ENCODE results near the gene SEMA3B.

Gene SEMA3B

DNA sequence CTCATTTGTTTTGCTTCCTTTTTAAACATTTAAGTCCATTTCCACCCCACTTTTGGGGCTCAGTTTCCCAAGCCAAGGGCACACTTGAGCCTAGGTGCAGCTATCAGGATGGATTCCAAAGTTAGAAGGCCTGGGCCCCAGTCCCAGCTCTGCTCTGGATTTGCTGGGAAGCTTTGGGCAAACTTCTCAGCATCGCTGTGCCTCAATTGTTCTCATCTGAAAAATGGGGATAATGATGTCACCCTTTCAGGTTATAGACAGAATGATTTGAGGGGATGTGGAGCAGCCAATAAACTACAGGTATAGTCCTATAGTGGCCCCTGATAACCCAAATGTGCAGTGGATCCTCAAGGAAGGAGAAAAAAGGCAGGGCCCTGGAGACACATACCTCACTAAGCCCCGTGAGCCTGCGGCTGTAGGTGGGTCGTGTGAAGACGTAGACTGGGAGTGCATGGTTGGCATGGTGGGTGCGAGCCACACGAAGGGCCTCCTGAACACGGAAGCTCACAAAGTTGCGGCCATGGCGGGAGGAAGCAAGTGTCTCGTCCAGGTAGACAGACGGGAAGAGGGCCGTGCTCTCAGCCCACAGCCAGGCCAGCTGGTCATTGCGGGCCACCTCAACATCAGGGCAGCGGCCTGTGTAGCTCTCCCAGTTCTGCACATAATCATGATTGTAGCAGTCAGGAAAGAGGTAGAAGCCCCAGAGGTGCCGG is 50.4 kb downstream of the SEMA3B start:
- no peak for DNase-seq

DNA sequence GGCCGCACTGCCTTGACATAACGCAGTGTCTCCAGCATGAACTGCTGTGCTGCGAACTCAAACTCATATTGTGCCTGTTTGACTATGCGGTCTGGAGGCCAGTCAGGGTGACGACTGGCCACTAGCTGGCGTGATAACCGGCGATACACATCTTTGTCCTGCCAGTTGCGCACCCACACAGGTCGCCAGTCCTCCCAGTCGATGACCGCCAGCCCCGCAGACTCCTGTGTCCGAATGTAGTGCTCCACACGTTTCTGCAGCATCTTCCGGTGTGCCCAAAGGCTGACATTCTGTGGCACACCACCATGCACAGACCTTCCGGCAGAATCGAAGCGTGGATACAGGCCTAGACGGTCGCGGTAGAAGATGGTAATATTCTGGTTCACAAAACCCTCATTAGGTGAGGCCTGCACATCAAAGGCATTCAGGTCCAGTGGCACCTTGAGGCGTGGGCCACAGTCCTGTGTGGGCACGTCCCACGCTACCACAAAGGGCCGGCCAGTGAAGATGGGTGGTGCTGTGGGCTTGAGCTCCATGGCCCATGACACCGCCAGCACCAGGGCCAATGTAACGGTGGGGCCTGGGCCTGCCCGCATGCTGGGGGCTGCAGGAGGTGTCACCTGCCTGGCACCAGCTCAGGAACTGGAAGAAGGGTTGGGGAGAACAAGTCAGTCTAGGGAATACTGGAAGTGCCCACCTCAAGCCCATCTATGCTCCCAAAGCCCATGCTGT is 51.1 kb downstream of the SEMA3B start:
- no peak for DNase-seq

DNA sequence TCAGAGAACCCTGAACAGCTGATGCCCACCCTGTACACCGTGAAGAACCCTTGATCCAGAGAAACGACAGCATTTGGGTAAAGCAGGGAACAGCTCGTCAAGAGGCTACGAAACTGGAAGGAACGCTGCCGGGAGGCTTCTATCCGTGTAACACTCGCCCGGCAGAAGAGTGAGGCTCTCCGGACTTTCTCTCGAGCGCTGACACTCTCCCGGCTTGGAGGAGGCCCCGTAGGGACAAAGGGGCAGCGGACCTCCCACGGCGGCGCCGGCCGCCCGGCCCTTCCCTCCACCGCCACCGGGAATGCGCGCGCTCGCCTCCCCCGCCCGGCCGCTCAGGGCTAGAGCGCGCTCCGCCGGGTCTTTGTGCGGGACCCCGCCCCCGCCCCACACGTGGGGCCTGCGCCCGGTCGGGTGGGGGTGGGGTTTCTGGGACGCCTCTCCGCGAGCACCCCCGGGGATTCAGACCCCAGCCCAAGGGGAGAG is 51.9 kb downstream of the SEMA3B start:
- peak; percentile 61 for DNase-seq

DNA sequence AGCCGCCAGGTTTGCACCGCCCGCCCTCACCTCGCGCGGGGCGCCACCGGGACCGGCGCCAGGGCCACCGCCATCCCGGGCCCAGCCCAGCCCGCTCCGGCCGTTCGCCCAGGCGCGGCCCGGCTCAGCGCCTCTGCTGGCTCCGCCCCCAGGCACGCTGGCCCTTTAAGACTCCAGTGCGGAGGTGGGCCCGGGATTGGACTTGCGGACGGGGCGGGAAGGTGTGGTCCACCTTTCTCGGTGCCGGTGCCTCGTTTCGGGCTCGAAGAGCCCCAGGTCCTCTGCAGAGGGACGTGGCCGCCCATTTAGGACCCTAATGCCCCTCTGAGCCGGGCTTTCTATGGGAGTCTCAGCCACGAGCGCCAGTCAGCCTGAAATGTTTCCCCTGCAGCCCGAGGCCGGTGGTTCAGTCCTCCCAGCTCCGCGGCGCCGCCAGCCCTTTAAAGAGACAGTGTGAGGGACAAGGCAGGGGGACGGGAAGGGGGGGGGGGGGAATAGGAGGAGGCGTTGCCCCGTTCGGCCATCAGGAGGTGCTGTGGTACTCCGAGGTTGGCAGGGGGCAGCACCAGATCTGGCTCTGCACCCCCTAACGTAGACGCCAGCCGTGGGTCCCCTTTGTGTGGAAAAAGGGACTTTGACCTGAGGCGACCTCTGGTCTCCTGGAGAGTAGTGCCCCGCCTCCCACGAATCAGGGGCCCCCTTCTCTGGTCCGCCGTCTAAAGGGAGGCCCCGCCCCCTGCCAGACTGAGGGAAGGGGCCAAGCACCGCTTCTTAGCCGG is 52.6 kb downstream of the SEMA3B start:
- DNase-seq = peak; percentile 72

DNA sequence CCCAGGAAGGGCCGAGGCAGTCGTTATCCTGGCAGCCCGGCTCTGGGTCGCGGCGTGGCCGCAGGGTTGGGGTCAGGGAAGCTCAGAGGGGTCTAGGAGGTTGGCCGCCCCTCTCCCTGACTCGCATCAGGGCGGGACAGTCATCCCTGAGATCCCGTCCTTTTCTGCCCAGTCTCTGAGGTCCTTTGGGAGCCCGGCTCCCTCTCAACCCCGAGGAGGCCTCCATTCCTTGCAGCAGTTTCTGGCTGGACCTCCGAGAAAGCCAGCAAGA is 53.1 kb downstream of the SEMA3B start:
- no peak for DNase-seq

DNA sequence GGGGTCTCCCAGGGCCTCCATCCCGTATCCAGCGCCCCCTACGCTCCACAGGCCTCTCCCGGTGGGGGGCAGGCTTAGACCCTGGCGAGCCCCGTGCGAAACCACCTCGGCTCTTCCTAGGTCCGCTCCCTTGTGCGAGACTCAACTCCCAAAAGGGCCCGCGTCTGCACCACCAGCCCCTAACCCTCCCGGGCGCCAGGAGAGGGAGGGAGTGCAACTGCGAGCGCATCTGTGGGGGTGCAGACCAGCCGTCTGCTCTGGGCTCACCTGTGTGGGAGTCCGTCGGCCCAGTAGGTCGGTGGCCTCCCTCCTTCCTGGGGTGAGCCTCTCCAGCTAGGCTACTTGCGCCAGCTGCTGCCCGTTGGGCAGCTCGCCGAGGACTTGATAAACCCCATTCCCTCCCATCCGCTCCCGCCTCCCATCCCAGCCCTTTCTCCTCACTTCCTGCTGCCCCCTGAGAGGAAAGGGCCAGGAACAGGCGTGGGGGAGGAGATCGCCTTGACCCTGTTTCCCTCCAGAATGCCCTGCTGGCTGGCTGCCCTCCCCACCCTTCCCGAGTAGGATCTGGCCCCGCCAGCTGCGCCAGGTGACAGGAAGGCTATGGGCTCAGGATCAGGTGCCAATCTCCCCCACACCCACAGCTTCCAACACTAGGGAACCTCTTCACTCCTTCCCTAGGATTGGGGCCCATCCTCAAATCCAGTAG is 53.6 kb downstream of the SEMA3B start, which contains the start of gene HYAL2:
Gene HYAL2, minus strand, starts transcription at position 360 of the 706 bp plus-strand sequence. CDS start 2,256 bp downstream, outside the sequence.
- no peak for DNase-seq

DNA sequence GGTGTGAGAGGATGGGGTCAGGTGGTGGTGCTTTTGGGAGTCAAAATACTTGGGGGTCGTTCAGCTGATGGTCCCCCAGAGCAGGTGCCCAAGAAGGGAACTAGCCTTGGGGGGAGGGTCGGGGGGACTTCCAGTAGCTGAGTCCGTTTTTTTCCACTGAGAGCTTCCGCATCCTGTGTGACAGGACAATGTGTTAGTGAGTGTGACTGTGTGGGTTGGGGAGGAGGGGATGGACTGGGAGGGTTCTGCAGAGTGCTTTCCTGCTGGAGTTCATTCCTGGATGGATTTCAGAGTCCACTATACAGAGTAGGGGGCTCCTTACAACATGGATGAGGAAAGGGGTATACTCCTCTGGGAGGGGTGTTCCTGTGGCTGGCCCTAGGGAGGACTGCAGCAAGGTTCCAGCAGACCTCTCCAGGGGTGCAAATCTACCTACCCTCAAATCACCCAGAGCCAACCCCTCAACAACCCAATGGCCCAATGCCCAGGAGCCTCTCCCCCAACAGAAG is 54.2 kb downstream of the SEMA3B start:
- no peak for DNase-seq

DNA sequence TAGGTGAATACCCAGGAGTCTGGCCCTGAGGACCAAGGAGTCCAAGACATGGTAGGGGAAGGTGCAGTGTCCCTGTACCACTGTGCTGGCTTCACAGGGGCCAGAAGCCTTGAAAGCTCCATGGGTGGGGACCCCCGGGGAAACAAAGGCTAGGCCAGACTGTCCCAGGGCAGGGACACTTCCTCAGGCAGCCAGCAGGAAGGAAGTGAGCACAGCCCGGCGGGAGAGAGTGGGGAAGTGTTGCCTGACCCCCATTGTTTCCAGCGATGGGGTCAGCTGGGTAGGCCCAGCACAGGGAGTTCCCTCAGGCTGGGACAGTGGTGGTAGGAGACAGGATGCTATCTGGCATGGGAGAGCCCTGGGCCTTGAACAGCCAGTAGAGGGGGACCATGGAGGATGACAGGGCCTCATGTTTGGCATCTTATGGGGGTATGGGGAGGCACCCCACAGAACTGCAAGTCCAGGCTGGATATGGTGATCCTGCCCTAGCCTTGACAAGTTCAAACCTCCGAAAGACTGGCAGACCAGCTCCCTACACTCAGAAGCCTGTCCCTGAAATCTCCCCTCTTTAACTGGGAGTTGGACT is 54.8 kb downstream of the SEMA3B start:
- no peak for DNase-seq

DNA sequence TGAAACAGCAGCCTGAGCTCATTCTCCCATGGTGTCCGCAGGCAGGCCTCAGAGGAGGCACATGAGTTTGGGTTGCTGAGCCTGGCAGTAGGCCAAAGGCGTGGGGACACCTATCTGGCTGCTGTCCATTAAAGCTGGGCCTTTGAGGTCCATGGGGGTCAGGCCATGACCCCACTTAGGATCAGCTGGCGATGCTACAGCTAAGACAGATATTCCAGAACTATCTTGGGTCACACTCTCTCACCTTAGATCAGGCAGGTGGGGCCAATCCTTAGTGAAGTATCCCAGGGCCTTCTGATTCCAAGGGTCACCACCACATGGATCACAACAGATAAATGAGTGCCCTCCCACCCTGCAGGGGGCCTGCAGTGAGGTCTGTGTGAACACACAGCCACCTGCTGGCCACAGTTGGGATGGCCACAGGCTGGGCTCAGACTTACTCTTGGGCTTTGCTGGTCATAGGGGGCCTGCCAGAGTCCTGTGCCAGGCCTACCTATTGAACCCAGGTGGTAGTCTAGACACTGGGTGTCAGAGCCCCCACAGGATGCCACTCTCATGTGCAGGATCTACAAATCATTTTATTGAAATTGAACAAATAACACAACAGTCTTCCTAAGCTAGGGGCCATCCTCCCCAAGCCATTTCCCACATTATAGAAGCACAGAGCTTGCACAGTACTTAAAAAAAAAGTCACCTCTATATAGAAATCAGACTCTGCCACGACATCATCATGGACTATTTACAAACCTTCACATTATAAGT is 55.6 kb downstream of the SEMA3B start:
- DNase-seq = no peak

DNA sequence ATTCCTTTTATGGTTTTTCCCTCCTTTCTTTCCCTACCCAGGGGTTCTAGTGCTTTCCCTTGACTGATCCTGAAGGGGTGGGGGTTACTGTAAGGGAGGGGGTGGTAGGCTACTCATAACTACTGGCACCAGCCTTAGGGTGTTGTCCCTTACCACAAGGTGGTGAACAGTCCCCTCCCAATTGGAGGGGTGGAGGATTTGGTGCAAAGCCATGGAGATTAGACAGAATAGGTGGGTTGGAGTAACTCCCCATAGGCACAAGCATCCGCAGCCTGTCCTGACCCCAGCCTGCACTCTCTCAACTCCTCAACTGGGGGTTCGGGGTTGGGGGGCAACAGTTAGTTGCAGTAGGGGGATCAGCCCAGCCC is 56.1 kb downstream of the SEMA3B start:
- no peak for DNase-seq

DNA sequence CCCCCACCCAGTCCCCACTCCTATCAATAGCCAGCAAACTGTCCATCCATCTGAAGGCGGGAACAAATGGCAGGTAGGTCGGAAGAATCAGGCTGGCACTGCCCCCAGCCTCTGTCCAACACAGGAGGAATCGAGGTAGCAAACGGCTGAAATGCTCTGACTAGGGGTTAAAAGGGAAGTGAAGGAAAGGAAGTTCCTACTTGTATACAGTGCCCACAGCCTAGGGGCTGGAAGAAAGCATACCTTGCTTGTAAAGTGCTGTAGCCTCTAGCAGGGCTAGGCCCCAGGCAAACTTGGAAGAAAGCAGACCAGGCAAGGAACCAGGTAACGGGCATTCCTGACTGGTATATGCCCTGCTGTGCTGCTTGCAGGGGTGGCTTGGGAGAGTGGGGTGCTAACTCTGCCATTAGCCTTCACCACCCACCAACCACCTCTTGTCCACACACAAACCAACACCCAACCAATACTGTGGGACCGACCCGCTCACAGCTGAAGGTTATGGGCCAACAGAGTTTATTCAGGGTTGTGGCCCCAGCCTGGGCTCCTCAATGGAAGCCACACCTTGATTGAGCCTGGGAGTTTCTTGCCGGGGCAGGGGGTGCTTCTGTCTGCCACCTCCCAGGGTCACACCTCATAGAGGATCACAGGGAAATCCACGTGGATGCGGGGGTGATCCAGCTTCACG is 56.7 kb downstream of the SEMA3B start:
- DNase-seq = no peak

DNA sequence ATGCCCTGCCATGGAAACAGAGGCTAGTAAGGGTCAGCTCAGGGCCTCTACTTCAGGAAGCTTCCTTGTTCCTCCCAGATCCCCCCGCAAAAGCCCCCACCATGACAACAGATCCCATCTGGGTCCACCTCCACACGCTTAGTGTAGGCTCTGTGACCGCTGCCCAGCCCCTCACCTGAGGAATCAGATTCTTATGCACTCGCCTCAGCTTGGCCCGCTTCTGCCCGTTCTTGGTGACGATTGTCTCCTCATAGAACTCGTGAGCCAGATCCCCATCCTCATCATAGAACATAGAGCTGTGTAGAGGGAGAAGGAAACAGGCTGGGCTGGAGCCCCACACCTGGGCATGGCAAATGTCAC is 57.2 kb downstream of the SEMA3B start:
- no peak for DNase-seq

DNA sequence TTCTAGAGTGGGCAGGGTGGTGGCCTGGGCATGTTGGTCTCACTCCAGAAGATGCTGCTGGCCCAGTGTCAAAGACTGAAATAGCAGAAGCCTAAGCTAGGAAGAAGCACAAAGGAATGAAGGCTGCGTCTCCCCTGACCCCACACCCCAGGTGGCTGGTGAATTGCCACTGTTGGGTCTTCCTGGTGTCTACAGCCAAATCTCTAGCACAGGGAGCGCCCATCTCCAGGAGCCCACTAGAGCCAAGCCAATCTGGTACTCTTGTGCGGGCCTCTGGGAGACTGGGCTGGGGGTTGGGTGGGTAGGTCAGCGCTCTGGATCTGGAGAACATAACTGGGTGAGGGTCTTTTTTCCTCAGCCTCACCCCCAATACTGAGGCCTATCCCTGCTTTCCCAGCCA is 58.2 kb downstream of the SEMA3B start:
- DNase-seq = no peak
